RWPE1 (cell line): ENCODE data around the gene IDH1.
"Not testable (repeated sequence)": the region's sequence is repeated elsewhere in the genome, so short reads cannot be mapped to it uniquely, and the experiment has no call there.

Experiments
- CTCF ChIA-PET: fragments of 350-600 bp; sonication (Branson Sonifier 250); formaldehyde crosslinking; extraction: SDS; loops from one replicate; lab custom pipeline; 2021; lab: Yijun Ruan, JAX
- POLR2A ChIA-PET: fragments of 400-600 bp; formaldehyde crosslinking; extraction: SDS; loops from one replicate; lab custom pipeline; 2020; ENCODE audit warnings: antibody characterized with exemption; ENCODE audit not compliant: low non-redundant PET; lab: Yijun Ruan, JAX
- DNase-seq: peaks from one replicate; pipeline ENCODE4 v3.0.0; 2012; ENCODE audit warnings: low spot score
- H3K27ac ChIP-seq: fragments of 450-650 bp; 2 replicates; pipeline ENCODE4 v1.5.1; 2017
- CTCF ChIP-seq: fragments of 450-650 bp; conservative IDR thresholded peaks from 2 replicates; pipeline ENCODE4 v1.5.1; 2017; ENCODE audit warnings: low read depth, mild to moderate bottlenecking

The IDH1 gene

DNA sequence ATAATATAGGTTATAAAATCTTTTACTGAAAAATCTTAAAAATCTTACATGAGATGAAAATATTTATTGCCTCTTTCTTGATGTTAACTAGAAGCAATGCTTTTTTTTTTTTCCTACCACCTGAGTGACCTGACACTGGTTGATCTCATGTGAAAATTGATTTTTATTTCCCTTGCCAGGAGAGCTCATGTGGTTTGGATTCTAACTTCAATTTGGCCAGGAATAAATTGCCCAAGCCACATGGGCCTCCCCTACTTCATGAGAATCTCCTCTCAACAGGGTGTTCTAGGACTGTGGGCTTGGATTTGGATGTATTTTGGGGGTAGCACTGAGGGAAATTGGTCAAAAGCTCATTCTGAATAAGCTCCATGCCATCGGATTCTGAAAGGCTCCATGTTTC is 20.1 kb downstream of the IDH1 start:
- CTCF ChIA-PET = interaction anchor here (0.6 kb wide), 1 partner anchor 1681 kb away, joined by 4 read pairs; no protein-coding TSS in a partner anchor
- POLR2A ChIA-PET = no interaction called here
- no peak for TF ChIP-seq CTCF
- H3K27ac ChIP-seq = no peak overlapping the region
- no peak for DNase-seq

DNA sequence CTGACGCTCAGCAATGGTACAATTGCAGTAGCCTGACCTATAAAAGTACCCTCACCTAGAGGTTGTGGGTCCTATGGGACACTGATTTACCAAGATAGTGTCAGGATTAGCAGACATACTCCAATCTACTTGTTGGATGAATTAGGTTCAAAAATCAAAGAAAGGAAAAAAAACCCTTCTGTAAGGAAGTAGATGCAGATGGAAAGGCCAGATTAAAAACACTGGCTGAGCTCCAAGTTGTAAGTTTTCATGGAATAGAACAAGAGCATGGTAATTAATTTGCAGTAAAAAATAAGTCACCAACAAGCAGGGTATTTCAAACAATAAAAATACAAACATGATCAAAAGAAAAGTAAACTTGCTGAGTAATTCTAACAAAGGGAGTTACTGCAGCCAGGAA is 26.4 kb downstream of the IDH1 start:
- no peak for TF ChIP-seq CTCF
- DNase-seq = no peak
- ChIA-PET POLR2A (no interaction called here), CTCF (interaction anchor here (0.6 to 0.9 kb wide), 3 partner anchors 20 to 1556 kb away, joined by 3 read pairs; no protein-coding TSS in a partner anchor)
- no peak overlapping the region for H3K27ac ChIP-seq

DNA sequence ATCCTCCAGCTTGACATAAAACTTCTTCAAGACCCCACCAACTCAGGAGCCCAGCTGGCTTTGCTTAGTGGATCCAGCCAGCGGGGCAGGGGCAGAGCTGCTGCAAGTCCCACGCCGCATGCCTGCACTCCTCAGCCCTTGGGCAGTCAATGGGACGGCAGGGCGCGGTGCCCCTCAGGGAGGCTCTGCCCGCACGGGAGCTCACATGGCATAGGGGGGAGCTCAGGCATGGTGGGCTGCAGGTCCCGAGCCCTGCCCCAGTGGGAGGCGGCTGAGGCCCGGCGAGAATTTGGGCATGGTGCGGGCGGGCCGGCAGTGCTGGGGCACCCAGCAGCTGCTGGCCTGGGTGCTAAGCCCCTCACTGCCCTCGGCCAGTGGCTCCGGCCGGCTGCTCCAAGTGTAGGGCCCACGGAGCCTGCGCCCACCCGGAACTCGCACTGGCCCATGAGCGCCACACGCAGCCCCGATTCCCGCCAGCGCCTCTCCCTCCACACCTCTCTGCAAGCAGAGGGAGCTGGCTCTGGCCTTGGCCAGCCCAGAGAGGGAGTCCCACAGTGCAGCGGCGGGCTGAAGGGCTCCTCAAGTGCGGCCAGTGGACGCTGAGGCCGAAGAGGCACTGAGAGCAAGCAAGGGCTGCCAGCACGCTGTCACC is 27.2 kb downstream of the IDH1 start:
- POLR2A ChIA-PET = no interaction called here
- DNase-seq = no peak
- CTCF ChIA-PET = interaction anchor here (0.6 kb wide), 1 partner anchor 21 kb away, joined by 3 read pairs; no protein-coding TSS in a partner anchor
- H3K27ac ChIP-seq = no peak overlapping the region
- no peak for TF ChIP-seq CTCF

- DNase-seq = peak; percentile 42
- POLR2A ChIA-PET = no interaction called here
- no peak overlapping the region for H3K27ac ChIP-seq
- CTCF ChIA-PET = interaction anchor here (0.7 to 0.8 kb wide), 2 partner anchors 26 to 155 kb away, joined by 3 read pairs; no protein-coding TSS in a partner anchor
- TF ChIP-seq CTCF = no peak
Measured at GRCh38 chr2:208224802-208225201, 30.1 kb downstream of the IDH1 start.

- peak; percentile 34 for DNase-seq
- no peak for TF ChIP-seq CTCF
- POLR2A ChIA-PET = no interaction called here
- no peak overlapping the region for H3K27ac ChIP-seq
- CTCF ChIA-PET = no interaction called here
Measured at GRCh38 chr2:208222351-208222750, 32.5 kb downstream of the IDH1 start.

GRCh38 chr2:208221873-208222272 is 33.0 kb downstream of the IDH1 start:
- H3K27ac ChIP-seq, CTCF ChIA-PET, DNase-seq, POLR2A ChIA-PET: not testable (repeated sequence)

DNA sequence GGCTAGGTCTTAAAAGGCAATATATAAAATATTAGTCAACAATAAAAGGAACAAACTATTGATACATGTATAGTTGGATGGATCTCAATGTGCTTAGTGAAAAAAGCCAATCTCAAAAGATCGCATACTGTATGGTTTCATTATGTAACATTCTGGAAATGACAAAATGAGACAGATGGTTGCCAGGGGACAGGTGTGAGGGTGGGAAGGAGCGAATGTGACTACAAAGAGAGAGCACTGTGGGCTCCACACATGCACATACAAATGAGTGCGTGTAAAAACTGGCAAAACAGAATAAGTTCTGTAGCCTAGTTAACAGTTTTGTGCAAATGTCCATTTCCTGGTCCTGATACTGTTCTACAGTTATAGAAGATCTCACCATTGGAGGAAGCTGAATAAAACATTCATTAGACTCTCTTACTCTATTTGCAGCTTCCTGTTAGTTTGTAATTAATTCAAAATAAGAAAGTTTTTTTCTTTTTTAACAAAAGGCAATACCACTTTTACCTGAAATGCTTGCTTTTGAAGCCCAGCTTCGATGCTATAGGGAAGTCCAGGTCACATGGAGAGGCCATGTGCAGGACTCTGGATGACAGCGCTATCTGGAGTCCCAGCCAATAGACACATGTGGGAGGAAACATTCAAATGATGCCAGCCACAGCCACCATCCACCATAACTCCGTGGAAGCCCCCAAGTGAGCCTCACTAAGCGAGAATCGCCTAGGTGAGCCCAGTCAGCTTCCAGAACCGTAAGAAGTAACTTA is 44.0 kb downstream of the IDH1 start:
- CTCF ChIA-PET = no interaction called here

More for the DNA sequence above, 44.0 kb downstream of the IDH1 start:
- DNase-seq = no peak
- POLR2A ChIA-PET = no interaction called here
- no peak overlapping the region for H3K27ac ChIP-seq
- no peak for TF ChIP-seq CTCF
